ENCODE data around the gene AOPEP.

DNA sequence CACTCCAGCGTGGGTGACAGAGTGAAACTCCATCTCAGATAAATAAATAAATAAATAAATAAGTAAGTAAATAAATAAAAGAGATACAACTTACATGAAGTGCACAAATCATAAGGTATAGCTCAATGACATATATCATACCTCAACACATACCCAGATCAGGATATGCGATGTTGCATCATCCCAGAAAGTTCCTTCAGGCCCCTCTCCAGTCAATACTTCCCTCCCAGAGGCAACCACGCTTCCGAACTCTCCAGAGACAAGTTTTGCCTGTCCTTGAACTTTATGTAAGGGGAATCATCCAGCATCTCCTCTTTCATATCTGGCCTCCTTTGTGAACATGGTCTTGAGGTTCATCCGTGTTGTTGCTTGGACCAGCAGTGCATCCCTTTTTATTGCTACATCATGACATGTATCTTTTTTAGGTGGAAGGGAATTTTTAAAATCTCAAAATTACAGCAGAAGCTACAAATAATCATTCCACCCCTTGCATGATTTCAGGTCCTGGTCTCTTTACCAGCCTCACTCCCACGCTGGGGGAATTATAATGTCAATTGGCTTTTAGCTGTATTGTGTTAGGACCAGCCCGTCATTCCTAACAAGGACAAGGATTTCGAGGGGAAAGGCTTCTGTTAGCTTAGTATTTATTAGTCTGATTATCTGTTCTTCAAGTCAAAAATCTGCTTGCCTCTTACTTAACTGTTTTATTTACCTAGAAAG is 32.9 kb upstream of the AOPEP start:
- TF ChIP-seq, protein P1, sequence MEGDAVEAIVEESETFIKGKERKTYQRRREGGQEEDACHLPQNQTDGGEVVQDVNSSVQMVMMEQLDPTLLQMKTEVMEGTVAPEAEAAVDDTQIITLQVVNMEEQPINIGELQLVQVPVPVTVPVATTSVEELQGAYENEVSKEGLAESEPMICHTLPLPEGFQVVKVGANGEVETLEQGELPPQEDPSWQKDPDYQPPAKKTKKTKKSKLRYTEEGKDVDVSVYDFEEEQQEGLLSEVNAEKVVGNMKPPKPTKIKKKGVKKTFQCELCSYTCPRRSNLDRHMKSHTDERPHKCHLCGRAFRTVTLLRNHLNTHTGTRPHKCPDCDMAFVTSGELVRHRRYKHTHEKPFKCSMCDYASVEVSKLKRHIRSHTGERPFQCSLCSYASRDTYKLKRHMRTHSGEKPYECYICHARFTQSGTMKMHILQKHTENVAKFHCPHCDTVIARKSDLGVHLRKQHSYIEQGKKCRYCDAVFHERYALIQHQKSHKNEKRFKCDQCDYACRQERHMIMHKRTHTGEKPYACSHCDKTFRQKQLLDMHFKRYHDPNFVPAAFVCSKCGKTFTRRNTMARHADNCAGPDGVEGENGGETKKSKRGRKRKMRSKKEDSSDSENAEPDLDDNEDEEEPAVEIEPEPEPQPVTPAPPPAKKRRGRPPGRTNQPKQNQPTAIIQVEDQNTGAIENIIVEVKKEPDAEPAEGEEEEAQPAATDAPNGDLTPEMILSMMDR (IDR thresholded peaks at IDR 0.05): no peak
- no peak for TF ChIP-seq POLR2A (IDR thresholded peaks at IDR 0.05)
